PC-3 (cell line): ENCODE results near the gene RAB6B. TPM values are rescaled to one million over a fixed set of nuclear protein-coding genes. Genes with fewer than 3 reads are reported as not detected.

Experiments used
- ATAC-seq: fragments of 200-7000 bp; cut with Tn5 transposase; 2 replicates; pipeline ENCODE4 v1.9.1; 2020; ENCODE audit warnings: mild to moderate bottlenecking, moderate library complexity
- BruUV-seq: library from RNA; stranded (reverse); fragments of 400-500 nt; replicated peaks from 2 replicates; lab custom pipeline; 2021; lab: Mats Ljungman, UMichigan
- CTCF ChIA-PET: fragments of 300-600 bp; sonication (Branson Sonifier 250); formaldehyde crosslinking; loops from one replicate; lab custom pipeline; 2022; ENCODE audit warnings: antibody characterized with exemption; lab: Charles Lee
- POLR2A ChIA-PET: fragments of 300-600 bp; sonication (Branson Sonifier 250); formaldehyde crosslinking; loops from one replicate; lab custom pipeline; 2022; ENCODE audit warnings: antibody characterized with exemption; ENCODE audit not compliant: unreplicated experiment; lab: Charles Lee
- DNase-seq: peaks from one replicate; pipeline ENCODE4 v3.0.0-alpha.2; 2015
- H2AFZ ChIP-seq: fragments of 300-600 bp; sonication (generic); 2 replicates; pipeline ENCODE4 v1.6.0; 2016; ENCODE audit warnings: antibody characterized with exemption, low read length
- H3F3A ChIP-seq: fragments of 300-600 bp; sonication (generic); one replicate; pipeline ENCODE4 v1.6.0; 2017; ENCODE audit warnings: antibody characterized with exemption, low read length, control low read depth, mild to moderate bottlenecking; ENCODE audit not compliant: unreplicated experiment
- H3K27ac ChIP-seq: fragments of 300-600 bp; sonication (generic); 2 replicates; pipeline ENCODE4 v1.5.1; 2016; ENCODE audit warnings: mild to moderate bottlenecking, low read length
- H3K27me3 ChIP-seq: fragments of 300-600 bp; sonication (generic); 2 replicates; pipeline ENCODE4 v1.6.1; 2016; ENCODE audit warnings: low read length, mixed read lengths
- H3K36me3 ChIP-seq: fragments of 300-600 bp; sonication (generic); 2 replicates; pipeline ENCODE4 v1.6.1; 2016; ENCODE audit warnings: low read depth, mixed run types, low read length, mixed read lengths
- H3K4me1 ChIP-seq: fragments of 300-600 bp; sonication (generic); 2 replicates; pipeline ENCODE4 v1.5.1; 2016; ENCODE audit warnings: low read length; ENCODE audit not compliant: insufficient read depth
- H3K4me2 ChIP-seq: fragments of 300-600 bp; sonication (generic); 2 replicates; pipeline ENCODE4 v1.6.0; 2016; ENCODE audit warnings: low read length
- H3K4me3 ChIP-seq: fragments of 300-600 bp; sonication (generic); 2 replicates; pipeline ENCODE4 v1.5.1; 2016; ENCODE audit warnings: mild to moderate bottlenecking, low read length, mixed read lengths
- H3K79me2 ChIP-seq: fragments of 300-600 bp; sonication (generic); 2 replicates; pipeline ENCODE4 v1.6.1; 2017; ENCODE audit warnings: low read length, mixed read lengths
- H3K9ac ChIP-seq: fragments of 300-600 bp; sonication (generic); 2 replicates; pipeline ENCODE4 v1.6.0; 2016; ENCODE audit warnings: mild to moderate bottlenecking, low read length
- H3K9me2 ChIP-seq: fragments of 300-600 bp; sonication (generic); replicated peaks from 2 replicates; pipeline ENCODE4 v1.6.1; 2016; ENCODE audit warnings: mixed run types, low read length, mixed read lengths
- H3K9me3 ChIP-seq: fragments of 300-600 bp; sonication (generic); 2 replicates; pipeline ENCODE4 v1.6.1; 2016; ENCODE audit warnings: low read length, mixed read lengths
- H4K20me1 ChIP-seq: fragments of 300-600 bp; sonication (generic); 2 replicates; pipeline ENCODE4 v1.6.1; 2016; ENCODE audit warnings: low read length, mixed read lengths
- EZH2 ChIP-seq: fragments of 300-600 bp; sonication (generic); IDR thresholded peaks from one replicate; pipeline ENCODE4 v1.6.1; 2017; ENCODE audit warnings: antibody characterized with exemption, mild to moderate bottlenecking, low read length; ENCODE audit not compliant: unreplicated experiment
- EZH2phosphoT487 ChIP-seq: fragments of 300-600 bp; sonication (generic); IDR thresholded peaks from 2 replicates; pipeline ENCODE4 v1.6.1; 2018; ENCODE audit warnings: mild to moderate bottlenecking, antibody characterized with exemption, low read length, borderline replicate concordance
- intact Hi-C: fragments of 100-400 bp; cut with micrococcal nuclease; formaldehyde crosslinking; loops from 2 replicates; pipeline ENCODE4 v1.9.0; 2023
- total RNA-seq: library from RNA; depleted of rRNA; stranded (reverse); fragments of >200 nt; gene quantifications from 2 replicates; pipeline ENCODE4 v1.2.3, GENCODE V29; 2014
- TF ChIP-seq, protein P1 (sequence below): fragments of 300-600 bp; sonication (generic); conservative IDR thresholded peaks from 2 replicates; pipeline ENCODE4 v1.5.1; 2017; ENCODE audit warnings: antibody characterized with exemption, low read depth, mild to moderate bottlenecking, low read length

Gene RAB6B
- total RNA-seq, 1 experiment from 2014 or later, result 0.22 TPM

DNA sequence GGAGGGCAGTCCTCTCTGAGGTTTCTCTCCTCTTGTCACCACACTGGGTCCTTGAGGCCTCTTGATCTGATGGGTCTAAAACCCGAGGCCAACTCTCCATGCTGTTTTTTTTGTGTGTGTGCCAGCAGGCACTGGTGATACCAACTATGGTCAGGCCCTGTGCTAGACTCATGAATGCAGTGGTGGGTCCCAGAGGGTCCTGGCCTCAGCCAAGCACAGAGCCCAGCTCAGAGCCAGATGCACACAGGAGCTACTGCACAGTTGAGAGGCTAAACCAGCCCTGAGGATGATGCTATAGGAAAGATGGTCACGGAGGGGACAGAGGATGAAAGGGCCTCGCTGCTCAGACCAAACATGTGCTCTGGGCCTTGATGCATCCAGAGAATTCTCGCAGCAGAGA lies 33.5 kb downstream of the RAB6B start:
- Histone ChIP-seq H4K20me1 (no peaks in the 10 kb centered on the region), H3K4me2 (no peak overlapping the region), H3K36me3 (no peaks in the 10 kb centered on the region), H3K79me2 (no peaks in the 10 kb centered on the region), H3K9me2 (no peaks in the 10 kb centered on the region), H3F3A (no peaks in the 10 kb centered on the region), H2AFZ (no peak overlapping the region), H3K9me3 (no peaks in the 10 kb centered on the region), H3K27ac (no peak overlapping the region), H3K4me3 (no peak overlapping the region), H3K4me1 (no peaks in the 10 kb centered on the region), H3K9ac (no peak overlapping the region), H3K27me3 (no peaks in the 10 kb centered on the region)
- ATAC-seq (no peak), DNase-seq (no peak)
- intact Hi-C loops, result no loop called here
- TF ChIP-seq, protein P1, sequence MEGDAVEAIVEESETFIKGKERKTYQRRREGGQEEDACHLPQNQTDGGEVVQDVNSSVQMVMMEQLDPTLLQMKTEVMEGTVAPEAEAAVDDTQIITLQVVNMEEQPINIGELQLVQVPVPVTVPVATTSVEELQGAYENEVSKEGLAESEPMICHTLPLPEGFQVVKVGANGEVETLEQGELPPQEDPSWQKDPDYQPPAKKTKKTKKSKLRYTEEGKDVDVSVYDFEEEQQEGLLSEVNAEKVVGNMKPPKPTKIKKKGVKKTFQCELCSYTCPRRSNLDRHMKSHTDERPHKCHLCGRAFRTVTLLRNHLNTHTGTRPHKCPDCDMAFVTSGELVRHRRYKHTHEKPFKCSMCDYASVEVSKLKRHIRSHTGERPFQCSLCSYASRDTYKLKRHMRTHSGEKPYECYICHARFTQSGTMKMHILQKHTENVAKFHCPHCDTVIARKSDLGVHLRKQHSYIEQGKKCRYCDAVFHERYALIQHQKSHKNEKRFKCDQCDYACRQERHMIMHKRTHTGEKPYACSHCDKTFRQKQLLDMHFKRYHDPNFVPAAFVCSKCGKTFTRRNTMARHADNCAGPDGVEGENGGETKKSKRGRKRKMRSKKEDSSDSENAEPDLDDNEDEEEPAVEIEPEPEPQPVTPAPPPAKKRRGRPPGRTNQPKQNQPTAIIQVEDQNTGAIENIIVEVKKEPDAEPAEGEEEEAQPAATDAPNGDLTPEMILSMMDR, result no peak
- TF ChIP-seq EZH2 (no peak), EZH2phosphoT487 (no peak)
- ChIA-PET POLR2A (no interaction called here), CTCF (no interaction called here)
- BruUV-seq, result no TSS peak

DNA sequence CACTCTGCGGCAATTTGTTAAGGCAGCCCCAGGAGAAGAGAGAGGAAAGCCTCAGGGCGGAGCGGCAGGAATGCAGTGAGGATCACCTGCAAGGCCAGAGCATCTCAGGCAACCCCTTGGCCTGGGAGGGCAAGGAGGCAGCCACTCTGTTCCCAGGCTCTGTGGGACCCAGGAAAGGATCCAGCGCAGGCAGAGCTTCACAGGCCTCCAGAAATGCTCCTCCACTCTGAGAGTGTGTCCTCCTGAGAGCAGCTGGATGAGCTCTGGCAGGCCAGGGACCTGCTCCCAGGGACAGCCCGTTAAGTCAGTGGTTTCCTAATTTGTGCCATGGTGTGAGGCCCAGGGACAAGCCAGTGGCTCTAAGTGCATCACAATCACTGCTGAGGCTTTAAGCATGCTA lies 35.2 kb downstream of the RAB6B start:
- H3K79me2 ChIP-seq, result no peaks in the 10 kb centered on the region
- no TSS peak for BruUV-seq
- intact Hi-C loops, result no loop called here
- H3K27ac ChIP-seq, result no peak overlapping the region
- H3K27me3 ChIP-seq, result no peaks in the 10 kb centered on the region
- ATAC-seq (no peak), DNase-seq (no peak)
- H3K9me2 ChIP-seq, result no peaks in the 10 kb centered on the region
- H3F3A ChIP-seq, result no peaks in the 10 kb centered on the region
- no peak overlapping the region for H2AFZ ChIP-seq
- H3K9me3 ChIP-seq, result no peaks in the 10 kb centered on the region
- POLR2A ChIA-PET, result no interaction called here
- H3K4me3 ChIP-seq, result no peak overlapping the region
- TF ChIP-seq, protein P1, result no peak
- TF ChIP-seq EZH2 (no peak), EZH2phosphoT487 (no peak)
- no peaks in the 10 kb centered on the region for H4K20me1 ChIP-seq
- H3K4me1 ChIP-seq, result no peaks in the 10 kb centered on the region
- CTCF ChIA-PET, result no interaction called here
- H3K4me2 ChIP-seq, result no peak overlapping the region
- no peaks in the 10 kb centered on the region for H3K36me3 ChIP-seq
- no peak overlapping the region for H3K9ac ChIP-seq

DNA sequence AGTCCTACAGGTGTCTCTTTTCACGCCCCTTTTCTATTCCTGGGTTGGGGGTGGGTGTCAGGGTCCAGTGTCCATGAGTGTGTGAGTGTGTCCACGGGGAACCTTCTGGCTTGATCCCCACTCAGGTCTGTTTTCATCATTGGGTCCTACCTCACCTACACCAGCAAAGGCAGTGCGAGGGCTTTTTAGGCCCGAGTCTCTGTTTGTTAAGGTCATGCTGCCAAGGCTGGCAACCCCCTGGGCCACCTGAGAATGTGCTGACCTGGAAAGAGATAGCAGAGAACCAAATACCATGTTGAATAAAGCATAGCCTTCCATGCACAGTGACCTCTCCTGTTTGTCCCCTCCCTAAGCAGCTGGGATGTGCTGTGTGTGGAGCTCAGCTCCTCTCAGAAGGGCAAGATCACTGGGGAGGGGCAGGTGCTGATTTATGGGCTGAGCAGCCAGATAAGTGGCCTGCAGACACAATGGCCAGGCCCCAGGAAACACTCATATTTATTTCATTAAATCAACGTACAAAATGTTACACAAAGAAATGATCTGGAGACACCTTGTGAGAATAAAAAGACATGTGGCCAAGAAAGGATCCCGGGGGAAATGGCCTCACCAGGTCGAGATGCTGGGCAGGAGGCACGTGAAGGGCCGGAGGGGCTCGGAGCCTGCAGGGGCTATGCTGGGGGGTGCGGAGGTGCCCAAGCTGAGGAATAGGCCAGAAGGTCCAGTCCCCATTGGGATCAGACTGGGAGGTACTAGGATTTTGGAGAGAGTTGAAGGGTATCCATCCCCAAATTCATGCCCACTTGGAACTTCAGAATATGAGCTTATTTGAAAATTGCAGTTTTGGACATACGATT lies 36.1 kb downstream of the RAB6B start:
- CTCF ChIA-PET, result no interaction called here
- no peaks in the 10 kb centered on the region for H3K4me1 ChIP-seq
- no peak overlapping the region for H3K9ac ChIP-seq
- TF ChIP-seq, protein P1, result no peak
- TF ChIP-seq EZH2, result no peak
- no peak for TF ChIP-seq EZH2phosphoT487
- no peak overlapping the region for H3K4me3 ChIP-seq
- H2AFZ ChIP-seq, result no peak overlapping the region
- no peak for DNase-seq
- no TSS peak for BruUV-seq
- no peak overlapping the region for H3K27ac ChIP-seq
- no peak overlapping the region for H3K4me2 ChIP-seq
- no peaks in the 10 kb centered on the region for H3F3A ChIP-seq
- no peaks in the 10 kb centered on the region for H3K27me3 ChIP-seq
- ATAC-seq, result no peak
- no peaks in the 10 kb centered on the region for H4K20me1 ChIP-seq
- intact Hi-C loops, result no loop called here
- H3K9me2 ChIP-seq, result no peaks in the 10 kb centered on the region
- no peaks in the 10 kb centered on the region for H3K79me2 ChIP-seq
- POLR2A ChIA-PET, result no interaction called here
- H3K9me3 ChIP-seq, result no peaks in the 10 kb centered on the region
- no peaks in the 10 kb centered on the region for H3K36me3 ChIP-seq
